HepG2 (cell line): ENCODE measurements around the gene ZNF415.
"Not testable (repeated sequence)": the region's sequence is repeated elsewhere in the genome, so short reads cannot be mapped to it uniquely, and the experiment has no call there.

Experiments used
- CEBPB ChIP-seq: IDR thresholded peaks from 2 replicates; pipeline ENCODE4 v1.6.1; 2011; ENCODE audit warnings: low read depth, low read length, improper control_type of control experiment, borderline replicate concordance
- EZH2 ChIP-seq: conservative IDR thresholded peaks from 2 replicates; pipeline ENCODE4 v1.6.1; 2012; ENCODE audit warnings: mild to moderate bottlenecking, low read depth, low read length, moderate library complexity
- JUNB ChIP-seq: sonication (generic); formaldehyde crosslinking; IDR thresholded peaks from 2 replicates; pipeline ENCODE4 v1.8.0; 2022; ENCODE audit warnings: missing genetic modification reagents, mild to moderate bottlenecking, borderline replicate concordance
- POLR2A ChIP-seq, 2 experiments: IDR thresholded peaks; 2 replicates each; pipeline ENCODE4 v1.6.1; 2011; ENCODE audit warnings: low read depth in 2 of 2, low read length in 2 of 2, mild to moderate bottlenecking in 1 of 2, moderate library complexity in 1 of 2; ENCODE audit not compliant: insufficient read depth in 1 of 2
- SKIL ChIP-seq: sonication (generic); formaldehyde crosslinking; IDR thresholded peaks from 2 replicates; pipeline ENCODE4 v1.8.0; 2022; ENCODE audit warnings: missing genetic modification reagents, mild to moderate bottlenecking, moderate library complexity, borderline replicate concordance
- TFAP4 ChIP-seq: sonication (generic); IDR thresholded peaks from 2 replicates; pipeline ENCODE4 v1.6.1; 2016; ENCODE audit warnings: low read depth, borderline replicate concordance
- ZNF512 ChIP-seq: sonication (generic); formaldehyde crosslinking; IDR thresholded peaks from 2 replicates; pipeline ENCODE4 v1.4.0; 2020; ENCODE audit warnings: mild to moderate bottlenecking, missing genetic modification reagents
- ZNF512B ChIP-seq: sonication (generic); formaldehyde crosslinking; IDR thresholded peaks from 2 replicates; pipeline ENCODE4 v1.5.1; 2020; ENCODE audit warnings: missing genetic modification reagents, mild to moderate bottlenecking, borderline replicate concordance

- not testable (repeated sequence) for TF ChIP-seq POLR2A (IDR thresholded peaks at IDR 0.05; ENCODE audit: insufficient read depth in 1 of 2, low read depth in 2 of 2, low read length in 2 of 2); ZNF512B (CRISPR knock-in tag); CEBPB; SKIL (CRISPR knock-in tag); JUNB (CRISPR knock-in tag); TFAP4; EZH2; ZNF512 (CRISPR knock-in tag)
Measured at GRCh38 chr19:53096579-53096978, 36.1 kb downstream of the ZNF415 start.
